Measurements from ENCODE around the gene TCF7.
A peak's percentile ranks its signal among the peaks of the same experiment; 100 is the strongest.

Gene TCF7

DNA sequence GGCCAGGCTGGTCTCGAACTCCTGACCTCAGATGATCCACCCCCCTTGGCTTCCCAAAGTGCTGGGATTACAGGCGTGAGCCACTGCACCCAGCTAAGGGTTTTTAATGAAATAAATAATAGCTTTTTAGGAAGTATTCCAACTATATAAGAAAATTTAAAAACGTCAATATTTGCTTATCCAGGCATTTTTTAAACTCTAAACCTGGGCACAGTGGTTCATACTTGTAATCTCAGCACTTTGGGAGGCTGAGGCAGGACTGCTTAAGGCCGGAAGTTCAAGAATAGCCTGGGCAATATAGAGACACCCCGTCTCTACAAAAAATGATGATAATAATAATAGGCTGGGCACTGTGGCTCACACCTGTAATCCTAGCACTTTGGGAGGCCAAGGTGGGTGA, 48.1 kb downstream of the TCF7 start:
- H3K4me3 ChIP-seq (ENCODE audit: insufficient read depth, low read length, poor library complexity, severe bottlenecking), result no peak overlapping the region
- H3K27me3 ChIP-seq (ENCODE audit: low read length), result no peaks in the 10 kb centered on the region
- no peaks in the 10 kb centered on the region for H4K20me1 ChIP-seq (ENCODE audit: low read depth, low read length)
- no peak overlapping the region for H3K27ac ChIP-seq (ENCODE audit: low read depth, low read length)
- H3K9me2 ChIP-seq (replicated peaks; ENCODE audit: insufficient read depth, low read length), result no peaks in the 10 kb centered on the region
- no peaks in the 10 kb centered on the region for H3K9me3 ChIP-seq (ENCODE audit: insufficient read depth, low read length)
- no peak overlapping the region for H3K4me2 ChIP-seq (ENCODE audit: low read depth, low read length, poor library complexity, severe bottlenecking)
- peaks cover 4% of the 10 kb centered on the region; the same call in 1 of the 2 replicates for H3K79me2 ChIP-seq (ENCODE audit: insufficient read depth, low read length)
- H3F3A ChIP-seq (ENCODE audit: insufficient read depth), result no peaks in the 10 kb centered on the region
- no peak overlapping the region for H2AFZ ChIP-seq (ENCODE audit: low read depth, low read length, severe bottlenecking)
- no peak for TF ChIP-seq EZH2phosphoT487 (conservative IDR thresholded peaks at IDR 0.05; ENCODE audit: low read length)
- TF ChIP-seq, protein P1, sequence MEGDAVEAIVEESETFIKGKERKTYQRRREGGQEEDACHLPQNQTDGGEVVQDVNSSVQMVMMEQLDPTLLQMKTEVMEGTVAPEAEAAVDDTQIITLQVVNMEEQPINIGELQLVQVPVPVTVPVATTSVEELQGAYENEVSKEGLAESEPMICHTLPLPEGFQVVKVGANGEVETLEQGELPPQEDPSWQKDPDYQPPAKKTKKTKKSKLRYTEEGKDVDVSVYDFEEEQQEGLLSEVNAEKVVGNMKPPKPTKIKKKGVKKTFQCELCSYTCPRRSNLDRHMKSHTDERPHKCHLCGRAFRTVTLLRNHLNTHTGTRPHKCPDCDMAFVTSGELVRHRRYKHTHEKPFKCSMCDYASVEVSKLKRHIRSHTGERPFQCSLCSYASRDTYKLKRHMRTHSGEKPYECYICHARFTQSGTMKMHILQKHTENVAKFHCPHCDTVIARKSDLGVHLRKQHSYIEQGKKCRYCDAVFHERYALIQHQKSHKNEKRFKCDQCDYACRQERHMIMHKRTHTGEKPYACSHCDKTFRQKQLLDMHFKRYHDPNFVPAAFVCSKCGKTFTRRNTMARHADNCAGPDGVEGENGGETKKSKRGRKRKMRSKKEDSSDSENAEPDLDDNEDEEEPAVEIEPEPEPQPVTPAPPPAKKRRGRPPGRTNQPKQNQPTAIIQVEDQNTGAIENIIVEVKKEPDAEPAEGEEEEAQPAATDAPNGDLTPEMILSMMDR (IDR thresholded peaks at IDR 0.05; ENCODE audit: insufficient read depth, low read length, poor library complexity, severe bottlenecking), result no peak
- no peak overlapping the region for H3K9ac ChIP-seq (ENCODE audit: low read length)
- peaks cover 38% of the 10 kb centered on the region for H3K36me3 ChIP-seq (ENCODE audit: low read length)

DNA sequence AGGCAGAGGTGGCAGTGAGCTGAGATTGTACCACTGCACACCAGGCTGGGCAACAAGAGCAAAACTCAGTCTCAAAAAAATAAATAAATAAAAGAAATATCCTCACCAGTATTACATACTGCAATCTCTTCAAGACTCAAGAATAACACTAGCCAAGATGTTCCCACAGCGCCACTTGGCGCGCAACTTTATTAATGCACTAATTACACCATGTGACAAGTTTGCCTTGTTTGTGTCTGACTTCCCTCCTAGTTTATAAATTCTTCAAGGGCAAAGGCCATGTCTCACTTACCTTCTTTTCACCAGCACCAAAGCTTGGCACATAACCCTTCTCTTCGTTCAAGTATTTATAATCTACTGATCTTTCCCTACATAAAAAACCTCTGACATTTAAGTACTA, 57.5 kb downstream of the TCF7 start:
- Histone ChIP-seq H4K20me1 (ENCODE audit: low read depth, low read length) (peaks cover 9% of the 10 kb centered on the region; the same call in 1 of the 2 replicates), H2AFZ (ENCODE audit: low read depth, low read length, severe bottlenecking) (no peak overlapping the region), H3K79me2 (ENCODE audit: insufficient read depth, low read length) (peaks cover 44% of the 10 kb centered on the region), H3K4me3 (ENCODE audit: insufficient read depth, low read length, poor library complexity, severe bottlenecking) (no peak overlapping the region), H3F3A (ENCODE audit: insufficient read depth) (peaks cover 9% of the 10 kb centered on the region), H3K9me3 (ENCODE audit: insufficient read depth, low read length) (no peaks in the 10 kb centered on the region), H3K9ac (ENCODE audit: low read length) (no peak overlapping the region), H3K27me3 (ENCODE audit: low read length) (no peaks in the 10 kb centered on the region), H3K36me3 (ENCODE audit: low read length) (peaks cover 9% of the 10 kb centered on the region; the same call in 1 of the 2 replicates), H3K9me2 (replicated peaks; ENCODE audit: insufficient read depth, low read length) (no peaks in the 10 kb centered on the region), H3K27ac (ENCODE audit: low read depth, low read length) (no peak overlapping the region), H3K4me2 (ENCODE audit: low read depth, low read length, poor library complexity, severe bottlenecking) (no peak overlapping the region)
- TF ChIP-seq, protein P1 (IDR thresholded peaks at IDR 0.05; ENCODE audit: insufficient read depth, low read length, poor library complexity, severe bottlenecking), result no peak
- no peak for TF ChIP-seq EZH2phosphoT487 (conservative IDR thresholded peaks at IDR 0.05; ENCODE audit: low read length)

DNA sequence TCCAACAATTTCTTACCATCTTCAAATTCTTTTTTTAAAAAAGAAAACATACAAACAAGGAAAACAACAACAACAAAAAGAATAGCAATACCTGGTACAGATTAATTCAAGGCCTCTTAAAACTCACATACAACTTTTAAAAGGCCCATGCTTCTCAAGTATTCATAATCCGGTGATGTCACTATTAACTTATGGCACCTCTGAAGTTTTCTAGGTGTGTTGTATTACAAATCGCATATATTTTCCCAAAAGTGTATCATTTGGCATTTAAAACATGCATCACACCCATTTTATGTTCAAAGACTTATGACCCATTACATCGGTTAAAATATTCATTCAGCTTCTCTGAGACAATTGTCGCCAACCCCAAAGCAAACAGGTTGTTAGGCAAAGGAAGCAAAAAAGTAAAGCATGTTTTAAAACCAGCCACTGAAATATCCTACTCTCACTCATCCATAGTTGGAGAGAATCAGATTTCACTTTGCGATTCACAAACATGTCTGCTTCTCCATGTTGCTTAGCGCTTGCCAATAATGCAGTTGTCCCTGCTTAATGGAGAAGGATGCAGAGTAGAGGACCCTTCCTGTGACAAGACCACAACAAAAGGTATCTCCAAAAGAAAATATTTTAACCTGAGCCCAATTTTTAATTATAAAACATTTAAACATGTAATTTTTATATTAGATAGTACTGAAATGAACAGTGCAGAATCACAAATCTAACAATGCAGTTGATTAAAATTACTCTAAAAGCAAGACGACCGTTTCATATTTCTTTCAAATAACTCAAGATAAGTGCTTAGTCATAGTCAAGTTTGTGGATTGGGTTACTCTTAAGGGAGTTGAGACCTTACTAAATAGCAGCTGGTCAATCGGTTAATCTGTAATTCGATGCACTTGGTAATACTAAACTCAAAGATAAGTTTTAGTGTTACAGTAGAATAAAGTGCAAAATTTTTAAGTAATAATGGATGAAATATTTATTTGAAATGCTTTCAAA, 60.7 kb downstream of the TCF7 start:
- Histone ChIP-seq H3K79me2 (ENCODE audit: insufficient read depth, low read length) (peaks cover 41% of the 10 kb centered on the region), H3K4me2 (ENCODE audit: low read depth, low read length, poor library complexity, severe bottlenecking) (peak overlapping the region; percentile 99), H3K4me3 (ENCODE audit: insufficient read depth, low read length, poor library complexity, severe bottlenecking) (peak overlapping the region; percentile 79), H4K20me1 (ENCODE audit: low read depth, low read length) (peaks cover 9% of the 10 kb centered on the region; the same call in 1 of the 2 replicates), H3K9me3 (ENCODE audit: insufficient read depth, low read length) (no peaks in the 10 kb centered on the region), H3K27ac (ENCODE audit: low read depth, low read length) (peak overlapping the region; percentile 78; the same call in 1 of the 2 replicates), H2AFZ (ENCODE audit: low read depth, low read length, severe bottlenecking) (no peak overlapping the region), H3F3A (ENCODE audit: insufficient read depth) (peaks cover 9% of the 10 kb centered on the region), H3K9ac (ENCODE audit: low read length) (peak overlapping the region; percentile 87), H3K9me2 (replicated peaks; ENCODE audit: insufficient read depth, low read length) (no peaks in the 10 kb centered on the region), H3K36me3 (ENCODE audit: low read length) (0 out of 2 replicates have a peak, but pooled peaks cover 2% of the 10 kb centered on the region), H3K27me3 (ENCODE audit: low read length) (no peaks in the 10 kb centered on the region)
- TF ChIP-seq, protein P1 (IDR thresholded peaks at IDR 0.05; ENCODE audit: insufficient read depth, low read length, poor library complexity, severe bottlenecking), result no peak
- no peak for TF ChIP-seq EZH2phosphoT487 (conservative IDR thresholded peaks at IDR 0.05; ENCODE audit: low read length)

All from SU-DHL-6 (cell line).